IPS DF 6.9 (cell line): ENCODE results near the gene MCFD2.

Experiments
- DNase-seq: peaks from one replicate; pipeline ENCODE4 v3.0.0-alpha.2; 2013; ENCODE audit warnings: low read depth, low spot score
- H3K27ac ChIP-seq: one replicate; pipeline ENCODE4 v1.5.1; 2013; ENCODE audit warnings: low read length, control low read depth
- H3K27me3 ChIP-seq: 2 replicates; pipeline ENCODE4 v1.6.1; 2013; ENCODE audit warnings: mild to moderate bottlenecking, low read length; ENCODE audit not compliant: control insufficient read depth, insufficient read depth
- H3K36me3 ChIP-seq: 2 replicates; pipeline ENCODE4 v1.6.1; 2013; ENCODE audit warnings: low read length; ENCODE audit not compliant: control insufficient read depth, insufficient read depth
- H3K4me1 ChIP-seq: 2 replicates; pipeline ENCODE4 v1.6.1; 2013; ENCODE audit warnings: low read length; ENCODE audit not compliant: control insufficient read depth, insufficient read depth
- H3K4me3 ChIP-seq: 2 replicates; pipeline ENCODE4 v1.5.1; 2013; ENCODE audit warnings: mild to moderate bottlenecking, low read length
- H3K9me3 ChIP-seq: 2 replicates; pipeline ENCODE4 v1.6.1; 2013; ENCODE audit warnings: low read length, inconsistent platforms; ENCODE audit not compliant: control insufficient read depth, insufficient read depth
- WGBS: extraction: QIAGEN DNeasy Blood & Tissue Kit; methylation state at CpG from one replicate; pipeline ENCODE4 v1.1.7; 2013; ENCODE audit warnings: mixed read lengths, missing lambda C conversion rate; ENCODE audit not compliant: insufficient read length, insufficient coverage; 5-methylcytosine and 5-hydroxymethylcytosine counted together

Gene MCFD2

GRCh38 chr2:46874236-46874929, 41.2 kb downstream of the MCFD2 start:
- Histone ChIP-seq H3K27ac (no peak overlapping the region), H3K4me1 (peaks cover 1% of the 10 kb centered on the region; the same call in 1 of the 2 replicates), H3K9me3 (no peaks in the 10 kb centered on the region), H3K27me3 (no peaks in the 10 kb centered on the region), H3K36me3 (no peaks in the 10 kb centered on the region), H3K4me3 (no peak overlapping the region)
- no CpG with 5 or more reads among the region's 10 CpGs for WGBS
- DNase-seq = no peak

- WGBS = no CpG with 5 or more reads among the region's 5 CpGs
- no peak overlapping the region for H3K27ac ChIP-seq
These were observed 42.0 kb downstream of the MCFD2 start for GRCh38 chr2:46873604-46874068.

GRCh38 chr2:46872902-46873603, 42.6 kb downstream of the MCFD2 start:
- Histone ChIP-seq H3K36me3 (no peaks in the 10 kb centered on the region), H3K27me3 (no peaks in the 10 kb centered on the region), H3K9me3 (no peaks in the 10 kb centered on the region), H3K4me3 (no peak overlapping the region), H3K4me1 (peaks cover 1% of the 10 kb centered on the region; the same call in 1 of the 2 replicates), H3K27ac (no peak overlapping the region)
- no peak for DNase-seq
- WGBS = no CpG with 5 or more reads among the region's 4 CpGs

More at GRCh38 chr2:46873604-46874068, 42.0 kb downstream of the MCFD2 start:
- no peak for DNase-seq
- no peaks in the 10 kb centered on the region for H3K36me3 ChIP-seq
- H3K27me3 ChIP-seq = no peaks in the 10 kb centered on the region
- peaks cover 1% of the 10 kb centered on the region; the same call in 1 of the 2 replicates for H3K4me1 ChIP-seq
- no peaks in the 10 kb centered on the region for H3K9me3 ChIP-seq
- no peak overlapping the region for H3K4me3 ChIP-seq

GRCh38 chr2:46871976-46872381, 43.6 kb downstream of the MCFD2 start:
- H3K36me3 ChIP-seq = no peaks in the 10 kb centered on the region
- H3K27me3 ChIP-seq = no peaks in the 10 kb centered on the region
- no peak overlapping the region for H3K4me3 ChIP-seq
- DNase-seq = no peak
- peaks cover 1% of the 10 kb centered on the region; the same call in 1 of the 2 replicates for H3K4me1 ChIP-seq
- H3K27ac ChIP-seq = no peak overlapping the region
- H3K9me3 ChIP-seq = no peaks in the 10 kb centered on the region
- no CpG with 5 or more reads among the region's 6 CpGs for WGBS

GRCh38 chr2:46870051-46870839, 45.4 kb downstream of the MCFD2 start:
- no peak overlapping the region for H3K4me3 ChIP-seq
- peaks cover 1% of the 10 kb centered on the region; the same call in 1 of the 2 replicates for H3K4me1 ChIP-seq
- no peaks in the 10 kb centered on the region for H3K36me3 ChIP-seq
- H3K27me3 ChIP-seq = no peaks in the 10 kb centered on the region
- no peak overlapping the region for H3K27ac ChIP-seq
- no peaks in the 10 kb centered on the region for H3K9me3 ChIP-seq
- DNase-seq = no peak
- no CpG with 5 or more reads among the region's 8 CpGs for WGBS

- no CpG with 5 or more reads among the region's 3 CpGs for WGBS
- Histone ChIP-seq H3K9me3 (no peaks in the 10 kb centered on the region), H3K4me3 (no peak overlapping the region)
These were observed 46.0 kb downstream of the MCFD2 start for GRCh38 chr2:46869621-46870020.

GRCh38 chr2:46866770-46867246, 48.8 kb downstream of the MCFD2 start:
- no peak overlapping the region for H3K27ac ChIP-seq
- DNase-seq = no peak
- no CpG with 5 or more reads among the region's 11 CpGs for WGBS
- H3K27me3 ChIP-seq = no peaks in the 10 kb centered on the region
- H3K36me3 ChIP-seq = no peaks in the 10 kb centered on the region
- no peaks in the 10 kb centered on the region for H3K9me3 ChIP-seq
- H3K4me3 ChIP-seq = no peak overlapping the region
- no peaks in the 10 kb centered on the region for H3K4me1 ChIP-seq

More at GRCh38 chr2:46869621-46870020, 46.0 kb downstream of the MCFD2 start:
- no peaks in the 10 kb centered on the region for H3K36me3 ChIP-seq
- no peaks in the 10 kb centered on the region for H3K27me3 ChIP-seq
- H3K4me1 ChIP-seq = peaks cover 1% of the 10 kb centered on the region; the same call in 1 of the 2 replicates
- no peak overlapping the region for H3K27ac ChIP-seq
- no peak for DNase-seq

GRCh38 chr2:46865181-46865970, 50.2 kb downstream of the MCFD2 start:
- H3K4me1 ChIP-seq = no peaks in the 10 kb centered on the region
- no peaks in the 10 kb centered on the region for H3K36me3 ChIP-seq
- H3K4me3 ChIP-seq = no peak overlapping the region
- WGBS = no CpG with 5 or more reads among the region's 7 CpGs
- H3K9me3 ChIP-seq = no peaks in the 10 kb centered on the region
- no peak for DNase-seq
- H3K27ac ChIP-seq = no peak overlapping the region
- H3K27me3 ChIP-seq = no peaks in the 10 kb centered on the region

GRCh38 chr2:46863882-46864281, 51.7 kb downstream of the MCFD2 start:
- no peaks in the 10 kb centered on the region for H3K4me1 ChIP-seq
- no peak for DNase-seq
- no peak overlapping the region for H3K27ac ChIP-seq
- WGBS = no CpG with 5 or more reads among the region's 1 CpG
- H3K4me3 ChIP-seq = no peak overlapping the region
- H3K27me3 ChIP-seq = no peaks in the 10 kb centered on the region
- H3K9me3 ChIP-seq = no peaks in the 10 kb centered on the region
- H3K36me3 ChIP-seq = no peaks in the 10 kb centered on the region
